ENCODE results near the gene YIF1B.

Gene YIF1B

DNA sequence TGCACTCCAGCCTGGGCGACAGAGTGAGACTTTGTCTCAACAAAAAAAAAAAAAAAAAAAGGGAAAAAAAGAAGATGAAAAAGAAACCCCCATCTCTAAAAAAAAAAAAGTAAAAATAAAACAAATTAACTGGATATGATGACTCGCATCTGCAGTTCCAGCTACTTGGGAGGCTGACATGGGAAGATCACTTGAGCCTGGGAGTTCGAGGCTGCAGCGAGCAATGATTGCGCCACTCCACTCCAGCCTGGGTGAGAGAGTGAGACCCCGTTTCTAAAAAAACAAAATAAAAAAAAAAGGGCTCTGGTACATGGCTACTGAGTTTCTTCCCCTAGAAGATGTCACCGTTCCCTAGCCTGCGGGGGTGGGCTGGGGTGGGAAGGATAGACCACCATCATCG is 17.5 kb upstream of the YIF1B start:
- no peak for DNase-seq (ENCODE audit: low spot score)

DNA sequence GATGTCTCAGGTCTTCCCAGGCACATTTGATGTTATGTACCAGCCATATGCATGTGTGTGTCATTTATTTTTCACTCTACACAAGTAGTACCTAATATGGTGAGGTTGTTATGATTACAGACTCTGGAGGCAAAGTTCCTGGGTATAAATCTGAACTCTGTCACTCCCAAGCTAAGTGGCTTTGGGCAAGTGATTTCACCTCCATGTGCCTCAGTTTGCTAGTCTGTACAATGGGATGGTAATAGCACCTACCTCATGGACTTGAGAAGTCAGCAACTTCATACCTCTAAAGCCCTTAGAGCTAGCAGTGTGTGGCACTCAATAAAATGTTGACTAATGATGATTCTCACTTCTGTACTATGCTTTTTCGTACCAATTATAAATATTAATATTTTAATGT is 16.0 kb upstream of the YIF1B start:
- DNase-seq (ENCODE audit: low spot score): no peak

DNA sequence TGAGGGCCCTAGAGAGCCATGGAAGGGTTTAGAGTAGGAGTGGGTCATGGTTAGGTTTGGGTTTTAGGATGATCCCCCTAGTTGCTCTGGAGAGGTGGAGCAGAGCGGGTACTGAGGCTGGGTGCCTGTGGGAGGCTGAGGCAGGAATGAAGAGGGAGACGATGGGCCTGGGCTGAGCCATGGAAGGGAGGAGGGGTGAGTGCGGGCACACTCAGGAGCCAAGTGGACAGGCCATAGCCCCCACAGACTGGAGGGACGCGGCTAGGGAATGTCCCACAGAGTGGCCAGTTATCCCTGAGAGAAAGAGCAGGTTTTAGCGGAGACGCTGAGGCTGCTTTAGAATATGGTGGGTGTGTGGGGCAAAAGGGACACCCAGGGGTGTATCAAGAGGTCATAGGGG is 13.9 kb upstream of the YIF1B start:
- no peak for DNase-seq (ENCODE audit: low spot score)

DNA sequence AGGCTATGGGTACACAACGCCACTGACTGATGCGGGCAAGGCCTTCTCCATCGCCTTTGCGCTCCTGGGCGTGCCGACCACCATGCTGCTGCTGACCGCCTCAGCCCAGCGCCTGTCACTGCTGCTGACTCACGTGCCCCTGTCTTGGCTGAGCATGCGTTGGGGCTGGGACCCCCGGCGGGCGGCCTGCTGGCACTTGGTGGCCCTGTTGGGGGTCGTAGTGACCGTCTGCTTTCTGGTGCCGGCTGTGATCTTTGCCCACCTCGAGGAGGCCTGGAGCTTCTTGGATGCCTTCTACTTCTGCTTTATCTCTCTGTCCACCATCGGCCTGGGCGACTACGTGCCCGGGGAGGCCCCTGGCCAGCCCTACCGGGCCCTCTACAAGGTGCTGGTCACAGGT is 10.8 kb upstream of the YIF1B start:
- no peak for DNase-seq (ENCODE audit: low spot score)

DNA sequence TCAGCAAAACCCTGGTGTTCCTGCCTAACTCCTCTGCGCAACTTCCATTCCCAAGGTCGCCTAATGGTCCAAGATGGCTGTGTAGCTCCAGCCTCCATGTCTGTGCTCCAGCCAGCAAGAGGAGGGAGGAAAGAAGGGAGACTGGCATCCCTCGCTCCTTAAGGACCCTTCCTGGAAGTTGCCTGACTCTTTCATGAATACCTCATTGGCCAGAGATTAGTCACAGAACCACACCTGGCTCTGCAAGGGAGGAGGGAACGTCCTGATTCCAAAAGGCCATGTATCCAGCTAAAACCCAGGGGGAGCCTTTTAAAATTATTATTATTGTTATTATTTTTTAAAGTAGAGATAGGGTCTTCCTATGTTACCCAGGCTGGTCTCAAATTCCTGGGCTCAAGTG is 8.7 kb upstream of the YIF1B start:
- DNase-seq (ENCODE audit: low spot score): no peak

DNA sequence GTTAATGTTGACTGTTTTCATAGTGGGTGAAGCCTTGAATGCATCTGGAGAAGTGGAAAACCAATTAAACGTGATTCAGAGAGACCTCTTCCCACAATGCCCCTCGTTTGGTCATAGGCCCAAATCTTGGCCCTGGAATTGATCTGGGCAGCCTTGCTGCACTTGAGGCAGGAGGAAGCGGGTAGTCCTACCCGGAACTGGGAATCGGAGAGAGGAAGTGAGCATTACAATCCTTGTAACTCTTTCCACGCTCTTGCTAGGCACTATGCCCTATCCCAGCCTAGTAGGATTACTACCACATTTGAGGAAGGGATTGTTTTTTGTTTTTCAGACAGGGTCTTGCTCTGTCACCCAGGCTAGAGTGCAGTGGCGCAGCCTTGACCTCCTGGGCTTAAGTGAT is 7.5 kb upstream of the YIF1B start:
- no peak for DNase-seq (ENCODE audit: low spot score)

DNA sequence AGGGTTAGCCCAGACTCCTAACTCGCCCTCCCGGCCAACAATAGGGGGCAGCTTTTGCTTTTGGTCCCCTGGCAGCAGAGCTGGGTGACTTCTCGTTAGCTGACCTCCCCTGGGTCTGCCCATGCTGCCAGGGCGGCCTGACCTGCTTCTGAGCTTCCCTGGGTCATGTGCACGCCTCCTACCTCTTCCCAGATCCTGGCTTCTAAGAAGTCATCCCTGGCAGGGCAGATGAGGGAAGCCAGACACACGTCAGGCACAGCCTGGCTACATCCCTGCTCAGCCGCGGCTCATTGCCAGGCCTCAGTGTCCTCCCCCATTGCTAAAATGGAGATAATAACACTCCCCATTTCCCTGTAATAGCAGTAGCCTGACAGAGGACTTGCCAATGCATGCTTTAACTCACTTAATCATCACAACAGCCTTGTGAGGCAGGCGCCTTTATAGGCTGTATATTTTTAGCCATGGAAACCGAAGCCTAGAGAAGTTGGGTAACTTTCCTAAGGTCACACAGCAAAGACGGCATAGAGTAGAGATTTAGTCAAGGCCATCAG is 6.0 kb upstream of the YIF1B start:
- no peak for DNase-seq (ENCODE audit: low spot score)

DNA sequence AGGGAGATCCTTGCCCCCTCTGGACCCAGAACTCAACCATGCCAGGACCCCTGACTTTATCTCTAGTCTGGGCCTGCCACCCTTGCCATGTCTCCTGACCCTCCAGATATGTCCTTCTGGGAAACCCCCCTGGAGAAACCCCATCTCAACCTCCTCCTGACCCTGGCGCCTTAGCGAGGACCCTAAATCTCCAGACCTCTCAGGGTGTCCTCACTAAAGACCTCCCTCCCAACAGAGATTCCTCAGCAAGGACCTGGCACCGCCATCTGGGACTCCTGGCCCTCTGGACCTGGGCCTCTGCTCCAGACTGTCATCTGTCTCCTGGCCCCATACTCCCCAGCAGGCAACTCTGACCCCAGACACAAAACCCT is 5.2 kb upstream of the YIF1B start:
- DNase-seq (ENCODE audit: low spot score): no peak

DNA sequence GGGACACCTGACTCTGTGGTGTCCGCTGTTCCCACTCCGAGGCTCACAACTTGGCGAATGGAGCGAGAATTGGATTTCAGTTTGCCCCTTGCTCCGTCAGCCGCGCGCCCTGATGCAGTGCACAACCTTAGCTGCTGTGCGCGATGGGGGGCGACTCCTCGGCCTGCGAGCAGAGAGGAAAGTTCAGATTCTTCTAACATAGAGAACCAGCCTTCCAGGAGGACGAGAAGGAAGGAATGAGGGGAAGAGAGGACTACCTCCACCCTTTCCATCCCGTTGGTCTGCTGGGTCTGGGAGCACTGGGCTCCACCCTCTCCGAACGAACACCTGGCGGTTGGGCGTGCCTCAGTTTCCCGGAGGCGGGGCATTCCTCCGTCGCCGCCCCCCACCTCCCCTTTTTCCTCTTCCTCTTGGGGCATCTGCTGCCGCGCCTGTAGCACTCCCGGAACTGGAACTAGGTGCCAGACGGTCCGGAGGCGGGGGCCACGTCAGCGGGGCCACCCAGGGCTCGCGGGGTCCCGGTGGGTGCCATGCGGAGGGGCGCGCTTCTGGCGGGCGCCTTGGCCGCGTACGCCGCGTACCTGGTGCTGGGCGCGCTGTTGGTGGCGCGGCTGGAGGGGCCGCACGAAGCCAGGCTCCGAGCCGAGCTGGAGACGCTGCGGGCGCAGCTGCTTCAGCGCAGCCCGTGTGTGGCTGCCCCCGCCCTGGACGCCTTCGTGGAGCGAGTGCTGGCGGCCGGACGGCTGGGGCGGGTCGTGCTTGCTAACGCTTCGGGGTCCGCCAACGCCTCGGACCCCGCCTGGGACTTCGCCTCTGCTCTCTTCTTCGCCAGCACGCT is 3.9 kb upstream of the YIF1B start, which contains the start of gene KCNK6:
TSS of gene KCNK6 (plus strand) at position 425 of the 838 bp plus-strand sequence. CDS start at position 531, 106 bp downstream.
- peak; percentile 74 for DNase-seq (ENCODE audit: low spot score)

DNA sequence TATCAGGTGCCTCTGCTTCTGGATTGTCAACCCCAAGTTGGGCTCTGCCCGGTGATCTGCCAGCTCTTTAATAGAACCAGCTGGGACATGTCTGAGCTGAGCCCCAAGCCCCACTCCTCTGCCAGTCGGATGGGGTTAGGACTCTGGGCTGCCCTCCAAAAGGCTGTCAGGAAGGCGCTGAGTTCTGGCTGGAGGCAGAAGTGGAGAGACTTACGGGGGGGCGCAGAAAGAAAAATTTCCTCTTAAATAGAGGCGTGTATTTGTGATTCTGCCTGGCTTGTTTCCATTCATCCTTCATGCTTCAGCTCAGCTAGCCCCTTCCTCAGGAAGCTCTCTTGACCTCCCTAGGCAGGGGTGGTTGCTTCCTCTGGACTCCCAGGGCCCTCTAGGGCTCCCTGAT is 2.9 kb upstream of the YIF1B start:
- DNase-seq (ENCODE audit: low spot score): no peak

DNA sequence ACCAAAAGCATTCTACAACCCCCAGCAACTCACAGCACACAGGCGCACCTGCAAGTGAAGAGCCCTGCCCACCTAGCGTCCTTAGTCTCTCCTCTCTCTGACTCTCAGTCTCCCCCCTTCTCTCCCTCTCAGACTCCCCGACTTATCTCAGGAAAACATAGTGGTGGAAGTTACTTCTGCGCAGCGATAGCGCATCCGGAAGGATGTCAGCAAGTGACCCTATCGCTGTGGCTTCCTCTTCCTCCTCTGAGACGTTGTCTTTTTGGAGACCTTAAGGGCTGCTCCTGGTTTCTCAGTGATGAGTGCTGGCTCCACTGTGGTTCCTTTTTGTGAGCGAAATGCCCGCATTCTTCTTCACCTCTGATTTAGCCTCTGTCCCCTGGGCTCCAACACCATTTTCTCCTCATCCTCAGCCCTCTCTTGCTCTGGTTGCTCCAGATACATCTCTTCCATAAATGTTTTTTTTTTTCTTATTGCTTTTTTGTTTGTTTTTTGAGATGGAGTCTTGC is 1.4 kb upstream of the YIF1B start:
- DNase-seq (ENCODE audit: low spot score): no peak

DNA sequence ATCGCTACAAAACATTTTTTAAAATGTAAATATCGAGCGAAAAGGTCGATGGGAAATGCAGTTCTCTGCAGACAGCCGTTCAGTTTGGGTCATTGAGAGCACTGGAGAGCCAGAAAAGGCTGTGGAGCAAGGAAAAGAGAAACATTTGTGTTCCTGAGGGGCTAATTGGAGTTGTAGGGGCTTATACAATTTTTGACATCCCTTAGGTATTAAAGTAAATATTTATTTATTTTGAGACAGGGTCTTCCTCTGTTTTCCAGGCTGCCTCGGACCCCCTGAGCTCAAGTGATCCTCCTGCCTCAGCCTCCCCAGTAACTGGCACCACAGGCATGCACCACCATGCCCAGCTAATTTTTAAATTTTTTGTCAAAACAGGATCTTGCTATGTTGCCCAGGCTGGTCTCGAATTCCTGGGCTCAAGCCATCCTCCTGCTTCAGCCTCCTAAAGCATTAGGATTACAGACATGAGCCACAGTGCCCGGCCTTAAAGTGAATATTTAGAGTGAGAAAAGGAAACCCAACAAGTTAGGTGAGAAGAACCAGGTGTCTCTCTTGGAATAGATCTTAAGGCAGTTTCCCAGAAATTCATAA is 825 bp upstream of the YIF1B start:
- DNase-seq (ENCODE audit: low spot score): no peak

DNA sequence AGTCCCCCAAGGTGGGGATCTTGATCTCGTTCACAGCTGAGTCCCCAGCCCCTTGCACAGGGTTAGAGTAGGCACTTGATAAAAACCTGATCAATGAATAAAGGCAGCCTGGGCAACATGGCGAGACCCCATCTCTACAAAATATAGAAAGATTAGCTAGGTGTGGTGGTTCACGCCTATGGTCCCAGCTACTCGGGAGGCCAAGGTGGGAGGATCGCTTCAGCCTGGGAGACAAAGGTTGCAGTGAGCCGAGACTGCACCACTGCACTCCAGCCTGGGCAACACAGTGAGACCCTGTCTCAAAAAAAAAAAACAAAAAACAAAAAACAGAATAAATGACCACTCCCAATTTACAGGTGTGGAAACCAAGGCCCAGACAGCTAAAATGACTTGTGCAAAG is 4.8 kb downstream of the YIF1B start:
- DNase-seq (ENCODE audit: low spot score): no peak

DNA sequence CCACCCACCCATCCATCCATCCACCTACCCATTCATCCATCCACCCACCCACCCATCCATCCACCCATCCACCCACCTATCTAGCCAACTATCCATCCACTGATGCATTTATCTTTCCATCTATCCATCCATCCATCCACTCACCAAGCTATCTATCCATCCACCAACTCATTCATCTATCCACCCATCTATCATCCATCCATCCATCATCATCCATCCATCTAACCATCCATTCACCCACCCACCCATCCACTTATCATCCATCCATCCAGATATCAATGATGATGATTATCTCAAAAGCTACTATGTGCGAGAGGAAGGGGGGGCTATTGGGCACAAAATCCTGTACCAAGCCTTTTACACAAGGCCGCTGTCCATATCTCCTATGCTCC is 5.5 kb downstream of the YIF1B start:
- DNase-seq (ENCODE audit: low spot score): no peak

DNA sequence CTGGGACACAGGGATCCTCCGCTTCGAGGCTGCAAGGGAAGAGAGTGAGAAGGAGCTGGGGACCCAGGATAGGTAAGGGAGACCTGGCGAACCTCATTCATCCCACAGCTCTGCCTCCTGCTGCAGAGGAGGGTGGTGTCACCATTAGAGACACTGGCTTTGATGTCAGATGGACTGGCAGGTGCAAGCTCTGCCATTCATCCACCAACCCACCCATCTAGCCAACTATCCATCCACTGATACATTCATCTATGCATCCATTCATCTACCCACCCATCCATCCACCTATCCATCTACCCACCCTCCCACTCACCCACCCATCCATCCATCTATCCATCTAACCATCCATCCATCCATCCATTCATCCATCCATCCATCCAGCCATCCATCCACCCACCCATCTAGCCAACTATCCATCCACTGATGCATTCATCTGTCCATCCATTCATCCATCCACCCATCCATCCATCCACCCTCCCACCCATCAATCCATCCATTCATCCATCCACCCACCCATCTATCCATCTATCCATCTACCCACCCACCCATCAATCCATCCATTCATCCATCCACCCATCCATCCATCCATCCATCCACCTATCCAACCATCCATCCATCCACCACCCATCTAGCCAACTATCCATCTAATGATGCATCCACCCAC is 6.0 kb downstream of the YIF1B start:
- no peak for DNase-seq (ENCODE audit: low spot score)

DNA sequence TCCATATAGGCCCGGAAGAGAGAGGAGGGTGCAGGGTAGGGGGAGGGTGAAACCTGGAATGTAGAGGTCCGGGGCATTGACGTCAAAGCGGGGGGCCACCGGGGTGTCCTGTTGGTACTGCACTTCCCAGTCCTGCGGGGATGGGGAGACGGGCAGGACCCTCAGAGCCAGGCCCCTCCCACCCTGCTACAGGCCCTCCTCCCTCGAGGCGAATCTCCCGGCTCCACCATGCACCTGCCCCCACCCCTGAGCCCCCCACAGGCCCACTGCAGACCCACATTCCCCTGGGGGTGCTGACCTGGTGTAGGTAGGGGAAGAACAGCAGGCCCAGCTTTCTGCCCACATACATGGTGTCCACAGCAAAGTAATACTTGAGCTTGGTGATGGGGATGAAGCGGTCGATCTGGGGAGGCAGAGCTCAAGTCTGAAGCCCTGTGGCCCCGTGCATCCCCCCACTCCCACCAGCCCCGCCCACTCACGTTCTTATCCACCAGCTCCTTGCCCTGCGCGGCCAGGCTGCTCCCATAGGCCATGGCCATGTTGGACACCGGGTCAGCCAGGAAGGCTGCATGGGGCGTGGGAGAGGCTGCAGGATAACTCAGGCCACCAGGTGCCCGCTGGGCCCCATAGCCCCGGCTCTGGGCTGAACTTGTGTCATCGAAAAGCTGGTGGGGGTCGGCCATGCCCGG is 6.7 kb downstream of the YIF1B start:
- no peak for DNase-seq (ENCODE audit: low spot score)

DNA sequence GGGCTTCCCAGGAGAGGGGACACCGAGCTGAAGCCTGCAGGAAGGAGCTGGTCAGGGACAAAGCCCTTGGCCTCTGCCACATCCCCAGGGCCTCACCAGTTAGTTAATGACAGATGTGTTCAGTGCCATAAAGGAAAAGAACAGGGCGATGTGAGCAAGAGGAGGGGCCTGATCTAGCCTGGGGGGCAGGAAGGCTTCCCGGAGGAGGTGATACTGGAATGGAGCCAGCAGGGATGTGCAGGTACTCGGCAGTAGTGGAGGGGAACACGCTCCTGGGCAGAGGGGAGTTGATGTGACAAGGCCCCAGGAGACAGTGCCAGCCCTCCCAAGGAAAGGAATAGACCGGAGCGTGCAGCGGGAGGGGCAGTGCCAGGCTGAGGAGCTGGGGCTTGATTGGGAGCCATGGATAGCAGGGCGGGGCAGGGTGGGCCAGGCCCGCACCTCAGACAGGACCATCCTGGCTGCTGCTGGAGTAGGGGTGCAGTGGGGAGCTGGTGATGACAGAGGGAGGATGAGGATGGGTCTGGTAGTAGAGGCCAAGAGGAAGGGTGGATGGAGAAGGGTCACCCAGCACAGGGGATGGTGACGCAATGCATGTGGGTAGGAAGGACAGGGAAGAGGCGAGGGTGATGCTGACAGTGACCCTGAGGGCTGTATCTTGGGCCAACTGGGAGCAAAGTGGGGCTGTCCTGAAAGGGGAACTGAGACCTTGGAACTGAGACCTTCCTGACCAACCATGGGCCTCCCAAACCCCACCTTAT is 7.6 kb downstream of the YIF1B start:
- DNase-seq (ENCODE audit: low spot score): no peak

DNA sequence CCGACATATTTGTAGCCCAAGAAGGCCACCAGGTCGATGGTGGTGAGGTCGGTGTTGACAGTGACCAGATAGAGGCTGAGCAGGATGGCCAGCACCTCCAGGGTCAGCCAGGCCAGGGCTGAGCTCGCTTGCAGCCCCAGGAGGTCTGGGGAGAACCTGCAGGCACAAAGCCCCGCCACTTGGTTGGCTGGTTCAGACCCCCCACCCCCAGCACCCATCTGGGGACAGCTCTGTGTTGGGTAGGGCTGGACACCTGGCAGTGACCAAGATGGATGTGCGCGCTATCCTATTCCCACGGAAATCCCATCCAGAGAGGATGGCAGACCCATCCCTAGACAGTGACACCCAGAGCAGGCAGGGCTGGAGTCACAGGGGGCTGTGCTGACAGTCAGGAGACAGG is 8.2 kb downstream of the YIF1B start:
- no peak for DNase-seq (ENCODE audit: low spot score)

DNA sequence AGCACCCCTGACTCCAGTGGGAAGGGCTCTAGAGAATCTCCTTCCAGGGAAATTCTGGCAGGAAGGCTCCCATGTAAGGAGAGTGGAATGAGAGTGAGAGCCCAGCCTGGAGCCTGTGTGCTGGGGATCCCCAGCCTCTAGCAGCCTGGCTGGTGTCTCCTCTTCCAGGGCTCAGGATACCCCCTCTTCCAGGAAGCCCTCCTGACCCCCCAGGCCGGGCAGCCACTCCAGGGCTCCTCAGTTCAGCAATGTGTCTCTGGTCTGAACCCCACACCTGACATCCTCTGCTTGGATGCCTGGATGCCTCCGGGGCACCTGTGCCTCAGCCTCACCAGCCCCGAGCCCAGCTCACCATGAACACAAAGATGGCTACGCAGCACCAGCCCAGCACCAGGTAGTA is 8.7 kb downstream of the YIF1B start:
- no peak for DNase-seq (ENCODE audit: low spot score)

DNA sequence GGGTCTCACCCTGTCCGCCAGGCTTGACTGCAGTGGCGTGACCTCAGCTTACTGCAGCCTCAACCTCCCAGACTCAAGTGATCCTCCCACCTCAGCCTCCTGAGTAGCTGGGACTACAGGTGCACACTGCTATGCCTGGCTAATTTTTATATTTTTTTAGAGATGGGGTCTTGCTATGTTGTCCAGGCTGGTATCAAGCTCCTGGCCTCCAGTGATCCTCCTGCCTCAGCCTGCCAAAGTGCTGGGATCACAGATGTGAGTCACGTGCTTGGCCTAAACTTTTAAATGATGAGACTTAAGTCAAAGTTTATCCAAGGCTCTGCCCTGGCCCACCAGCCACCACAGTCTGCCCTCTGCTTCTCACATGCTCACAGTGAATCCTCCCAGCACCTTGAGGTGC is 9.5 kb downstream of the YIF1B start:
- DNase-seq (ENCODE audit: low spot score): no peak

DNA sequence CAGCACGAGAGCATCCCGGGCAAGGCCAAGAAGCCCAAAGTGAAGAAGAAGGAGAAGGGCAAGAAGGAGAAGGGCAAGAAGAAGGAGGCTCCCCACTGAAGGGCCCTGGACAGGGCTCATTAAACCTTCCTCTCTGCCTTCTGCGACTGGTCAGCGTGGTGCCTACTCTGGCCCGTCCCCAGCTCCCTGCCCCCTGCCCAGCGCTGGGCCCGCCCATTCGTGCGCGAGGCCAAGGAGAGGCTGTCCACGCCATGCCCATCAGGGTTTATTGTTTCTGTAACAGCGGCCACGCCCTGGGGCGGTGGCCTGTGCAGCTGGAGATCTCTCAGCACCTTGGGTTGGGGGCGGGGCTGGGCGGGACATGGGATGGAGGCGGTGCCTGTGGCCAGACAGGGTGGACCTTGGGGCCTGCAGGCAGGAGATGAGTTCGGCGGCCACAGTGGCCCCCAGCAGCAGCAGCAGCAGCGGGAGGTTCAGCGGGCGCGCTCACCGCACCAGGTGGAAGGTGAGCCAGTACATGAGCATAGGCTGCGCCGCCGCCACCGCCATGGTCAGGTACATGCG is 10.8 kb downstream of the YIF1B start:
- no peak for DNase-seq (ENCODE audit: low spot score)

Data from left forelimb (tissue), 1 donor.